HG03025 (cell line): ENCODE data around the gene SLC10A6.
"Not testable (repeated sequence)": the region's sequence is repeated elsewhere in the genome, so short reads cannot be mapped to it uniquely, and the experiment has no call there.

ENCODE experiments used
- ATAC-seq: cut with Tn5 transposase; IDR thresholded peaks from one replicate; pipeline ENCODE4 v1.9.1; 2021; ENCODE audit warnings: mild to moderate bottlenecking, moderate library complexity; ENCODE audit not compliant: unreplicated experiment, low FRiP score

The SLC10A6 gene

GRCh38 chr4:86848732-86849619 is at the start of gene SLC10A6:
Gene SLC10A6, minus strand, starts transcription at chr4:86849384. Its CDS starts 269 bp downstream, at chr4:86849115.
- no peak for ATAC-seq

- no peak for ATAC-seq
Measured at GRCh38 chr4:86898562-86898961, 49.4 kb upstream of the SLC10A6 start.

DNA sequence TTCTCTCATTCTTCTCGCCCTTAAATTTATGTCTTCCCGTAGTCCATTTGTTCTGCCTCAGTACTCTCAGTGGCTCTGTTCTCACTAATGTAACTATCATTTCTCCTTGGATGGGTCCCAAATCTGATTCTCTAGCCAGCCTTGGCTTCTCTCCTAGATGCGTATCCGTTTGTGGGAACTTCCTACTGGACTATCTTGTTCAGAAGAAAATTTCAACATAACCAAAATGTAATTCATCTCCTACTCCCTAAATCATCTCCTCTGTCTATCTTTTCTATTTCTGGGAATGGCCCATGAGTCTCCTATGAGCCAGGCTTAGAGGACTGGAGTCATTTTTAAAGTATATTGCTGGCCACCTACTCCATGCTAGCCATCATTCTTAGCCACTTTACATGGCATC is 47.4 kb upstream of the SLC10A6 start:
- ATAC-seq: no peak

- peak; percentile 57 for ATAC-seq
Measured at GRCh38 chr4:86895692-86896488, 46.7 kb upstream of the SLC10A6 start.

- ATAC-seq: no peak
Measured at GRCh38 chr4:86894455-86894854, 45.3 kb upstream of the SLC10A6 start.

GRCh38 chr4:86893136-86893535 is 44.0 kb upstream of the SLC10A6 start:
- ATAC-seq: no peak

DNA sequence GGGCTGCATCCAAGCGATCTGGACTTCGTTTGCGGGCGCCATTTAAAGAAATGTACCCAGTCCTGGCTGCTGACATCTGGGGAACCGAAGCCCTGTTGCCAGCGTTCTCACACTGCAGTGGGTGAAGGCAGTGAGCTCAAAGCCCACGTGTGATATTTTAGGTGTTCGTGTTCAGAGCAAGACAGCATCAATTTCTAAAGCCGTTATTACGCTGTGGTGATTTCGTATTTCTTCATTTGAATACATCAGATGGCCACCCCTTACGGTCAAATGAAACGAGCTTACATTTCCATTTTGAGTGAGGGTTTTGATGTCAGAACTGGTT is 43.4 kb upstream of the SLC10A6 start:
- ATAC-seq: peak; percentile 10

- peak; percentile 47 for ATAC-seq
Measured at GRCh38 chr4:86891762-86892635, 42.8 kb upstream of the SLC10A6 start, which contains the start of gene C4orf36. Gene C4orf36, minus strand, starts transcription at chr4:86892422. Its CDS starts 902 bp downstream, at chr4:86891520.

DNA sequence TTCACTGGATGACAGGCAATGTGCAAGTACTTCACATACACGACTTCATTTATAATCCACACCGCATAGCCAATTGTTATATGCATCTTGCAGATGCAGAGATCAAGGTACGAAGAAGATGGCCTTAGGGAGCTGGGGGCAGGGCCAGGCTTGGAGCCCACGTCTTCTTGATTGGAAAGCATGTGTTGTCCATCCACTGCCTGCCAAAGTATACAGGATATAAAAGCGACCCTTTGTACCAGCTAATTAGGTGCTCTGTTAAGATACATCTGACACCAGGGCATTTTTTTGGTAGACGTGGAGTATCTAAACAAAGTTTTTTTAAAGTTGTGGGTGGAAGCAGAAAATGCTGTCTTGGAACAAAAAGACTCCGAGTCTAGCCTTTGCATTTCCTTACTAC is 41.6 kb upstream of the SLC10A6 start:
- ATAC-seq: no peak

DNA sequence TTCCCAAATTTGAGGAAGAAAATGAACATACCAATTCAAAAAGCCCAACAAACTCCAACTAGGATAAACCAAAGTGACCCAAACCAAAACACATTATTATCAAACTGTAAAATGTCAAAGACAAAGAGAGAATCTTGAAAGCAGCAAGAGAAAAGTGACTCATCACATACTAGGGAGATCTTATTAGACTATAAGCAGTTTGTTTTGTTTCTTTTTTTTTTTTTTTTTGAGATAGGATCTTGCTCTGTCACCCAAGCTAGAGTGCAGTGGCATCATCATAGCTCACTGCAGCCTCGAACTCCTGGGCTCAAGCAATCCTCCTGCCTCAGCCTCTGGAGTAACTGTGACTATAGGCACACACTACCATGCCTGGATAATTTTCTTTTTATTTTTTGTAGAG is 30.5 kb upstream of the SLC10A6 start:
- ATAC-seq: no peak

- ATAC-seq: no peak
Measured at GRCh38 chr4:86878640-86879039, 29.5 kb upstream of the SLC10A6 start.

- ATAC-seq: no peak
Measured at GRCh38 chr4:86876894-86877685, 27.9 kb upstream of the SLC10A6 start.

DNA sequence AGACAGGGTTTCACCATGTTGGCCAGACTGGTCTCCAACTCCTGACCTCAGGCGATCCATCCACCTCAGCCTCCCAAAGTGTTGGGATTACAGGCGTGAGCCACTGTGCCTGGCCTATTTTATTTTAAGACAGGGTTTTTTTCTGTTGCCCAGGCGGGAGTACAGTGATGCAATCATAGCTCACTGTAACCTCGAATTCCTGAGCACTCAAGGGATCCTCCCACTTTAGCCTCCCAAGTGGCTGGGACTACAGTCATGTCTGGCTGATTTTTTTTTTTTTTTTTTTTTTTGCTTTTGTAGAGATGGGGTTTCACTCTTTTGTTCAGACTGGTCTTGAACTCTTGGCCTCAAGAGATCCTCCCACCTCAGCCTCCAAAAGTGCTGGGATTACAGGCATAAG is 26.3 kb upstream of the SLC10A6 start:
- not testable (repeated sequence) for ATAC-seq

GRCh38 chr4:86872135-86872534 is 23.0 kb upstream of the SLC10A6 start:
- no peak for ATAC-seq

GRCh38 chr4:86870442-86871069 is 21.4 kb upstream of the SLC10A6 start:
- no peak for ATAC-seq

GRCh38 chr4:86857341-86858052 is 8.3 kb upstream of the SLC10A6 start:
- no peak for ATAC-seq

DNA sequence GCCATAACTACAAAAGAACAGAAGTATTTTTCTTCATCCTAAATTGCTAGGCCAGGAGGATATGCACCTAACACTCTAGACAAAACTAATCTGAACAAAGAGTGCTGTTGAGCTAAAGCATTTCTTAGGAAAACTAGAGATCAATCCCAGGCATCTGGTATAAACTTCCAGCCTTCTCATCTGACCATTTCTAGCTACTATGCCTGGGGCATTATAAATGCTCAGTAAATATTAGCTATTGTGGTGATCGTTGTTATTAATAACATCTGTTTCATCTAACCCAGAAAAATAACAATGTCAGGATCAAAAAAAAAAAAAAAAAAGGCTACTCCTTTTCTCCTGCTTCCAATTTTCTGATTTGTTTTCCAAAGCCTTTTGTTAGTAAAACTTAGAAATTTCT is 7.7 kb upstream of the SLC10A6 start:
- no peak for ATAC-seq

GRCh38 chr4:86855572-86855971 is 6.4 kb upstream of the SLC10A6 start:
- ATAC-seq: no peak

DNA sequence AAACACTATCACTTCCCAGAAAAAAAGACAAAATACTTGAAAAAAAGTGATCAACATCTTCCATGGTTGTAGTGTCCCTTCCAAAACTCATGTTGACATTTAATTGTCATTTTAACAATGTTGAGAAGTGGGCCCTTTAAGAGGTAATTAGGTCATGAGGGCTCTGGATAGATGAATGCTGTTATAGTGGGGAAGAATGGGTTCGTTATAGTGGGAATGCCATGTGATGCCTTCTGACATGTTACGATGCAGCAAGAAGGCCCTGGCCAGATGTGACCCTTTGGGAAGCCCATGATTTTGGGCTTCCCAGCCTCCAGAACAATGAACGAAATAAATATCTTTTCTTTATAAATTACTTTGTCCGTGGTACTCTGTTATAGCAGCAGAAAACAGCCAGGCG is 4.0 kb upstream of the SLC10A6 start:
- ATAC-seq: no peak
